Liver (tissue), 9 donors: ENCODE measurements around the gene CRISPLD2. TPM values are rescaled to one million over a fixed set of nuclear protein-coding genes. Genes with fewer than 3 reads are reported as not detected.

Source experiments
- DNase-seq: peaks from one replicate; pipeline ENCODE4 v3.0.0-alpha.2; 2017; ENCODE audit warnings: low spot score
- H3K27ac ChIP-seq, 2 donors: one replicate each; pipeline ENCODE4 v1.7.0; 2013; ENCODE audit warnings: inconsistent platforms in 2 of 2, low read length in 2 of 2, control low read depth in 1 of 2, low read depth in 1 of 2, mild to moderate bottlenecking in 1 of 2
- H3K27me3 ChIP-seq, 4 donors: one replicate each; pipeline versions ENCODE4 v1.6.1 to v1.7.0; 2013; ENCODE audit warnings: low read length in 3 of 4, inconsistent platforms in 1 of 4, mild to moderate bottlenecking in 1 of 4, moderate library complexity in 1 of 4; ENCODE audit not compliant: control insufficient read depth in 4 of 4, insufficient read depth in 4 of 4
- H3K36me3 ChIP-seq, 4 donors: one replicate each; pipeline versions ENCODE4 v1.6.1 to v1.7.0; 2013; ENCODE audit warnings: low read length in 3 of 4, mild to moderate bottlenecking in 3 of 4, low read depth in 1 of 4, moderate library complexity in 1 of 4; ENCODE audit not compliant: control insufficient read depth in 4 of 4, insufficient read depth in 3 of 4
- H3K4me1 ChIP-seq, 4 donors: one replicate each; pipeline versions ENCODE4 v1.6.1 to v1.7.0; 2013; ENCODE audit warnings: low read length in 3 of 4, mild to moderate bottlenecking in 3 of 4, moderate library complexity in 1 of 4; ENCODE audit not compliant: control insufficient read depth in 4 of 4, insufficient read depth in 4 of 4
- H3K4me3 ChIP-seq, 3 donors: one replicate each; pipeline versions ENCODE4 v1.6.1 to v1.7.0; 2013; ENCODE audit warnings: low read length in 3 of 3, control low read depth in 1 of 3, low read depth in 1 of 3, mild to moderate bottlenecking in 1 of 3
- H3K9ac ChIP-seq, 2 donors: one replicate each; pipeline ENCODE4 v1.7.0; 2013; ENCODE audit warnings: low read length in 2 of 2, mild to moderate bottlenecking in 2 of 2, moderate library complexity in 2 of 2, control low read depth in 1 of 2, low read depth in 1 of 2
- H3K9me3 ChIP-seq, 4 donors: one replicate each; pipeline versions ENCODE4 v1.6.1 to v1.7.0; 2013; ENCODE audit warnings: low read length in 3 of 4; ENCODE audit not compliant: control insufficient read depth in 4 of 4
- EGR1 ChIP-seq, 2 donors: IDR thresholded peaks; 2 replicates each; pipeline ENCODE4 v1.6.1; 2016 to 2018; ENCODE audit warnings: antibody characterized with exemption in 2 of 2, low read depth in 2 of 2
- GABPA ChIP-seq, 2 donors: IDR thresholded peaks in 1 of 2; conservative IDR thresholded peaks in 1 of 2; 2 replicates each; pipeline ENCODE4 v1.6.1; 2016; ENCODE audit warnings: antibody characterized with exemption in 2 of 2, mild to moderate bottlenecking in 1 of 2, moderate library complexity in 1 of 2
- HNF4A ChIP-seq, 2 donors: conservative IDR thresholded peaks; 2 replicates each; pipeline ENCODE4 v1.6.1; 2016; ENCODE audit warnings: antibody characterized with exemption in 2 of 2, mild to moderate bottlenecking in 2 of 2
- HNF4G ChIP-seq: IDR thresholded peaks from 2 replicates; pipeline ENCODE4 v1.6.1; 2016; ENCODE audit warnings: antibody characterized with exemption
- JUND ChIP-seq, 2 donors: IDR thresholded peaks; 2 replicates each; pipeline ENCODE4 v1.6.1; 2016; ENCODE audit warnings: antibody characterized with exemption in 2 of 2
- NR2F2 ChIP-seq: IDR thresholded peaks from 2 replicates; pipeline ENCODE4 v1.6.1; 2016; ENCODE audit warnings: antibody characterized with exemption
- RAD21 ChIP-seq, 2 donors: IDR thresholded peaks; 2 replicates each; pipeline ENCODE4 v1.6.1; 2016; ENCODE audit warnings: antibody characterized with exemption in 2 of 2, mild to moderate bottlenecking in 2 of 2
- RXRA ChIP-seq, 2 donors: IDR thresholded peaks; 2 replicates each; pipeline ENCODE4 v1.6.1; 2017 to 2018; ENCODE audit warnings: antibody characterized with exemption in 2 of 2, mild to moderate bottlenecking in 1 of 2
- SP1 ChIP-seq: IDR thresholded peaks from 2 replicates; pipeline ENCODE4 v1.6.1; 2018; ENCODE audit warnings: antibody characterized with exemption, mild to moderate bottlenecking
- TAF1 ChIP-seq: conservative IDR thresholded peaks from 2 replicates; pipeline ENCODE4 v1.6.1; 2016; ENCODE audit warnings: antibody characterized with exemption, mild to moderate bottlenecking
- YY1 ChIP-seq: IDR thresholded peaks from 2 replicates; pipeline ENCODE4 v1.6.1; 2016; ENCODE audit warnings: antibody characterized with exemption, mild to moderate bottlenecking
- WGBS: extraction: QIAGEN DNeasy Blood & Tissue Kit; methylation state at CpG from one replicate; pipeline ENCODE4 v1.1.7; 2013; 5-methylcytosine and 5-hydroxymethylcytosine counted together
- polyA plus RNA-seq, 2 donors: library from polyadenylated mRNA; stranded (reverse) in 1 of 2; unstranded in 1 of 2; fragments of 200-250 nt in 1 of 2; fragments of >200 nt in 1 of 2; fragmentation: Nextera tagmentation in 1 of 2; extraction: Ambion mirVana in 1 of 2; gene quantifications; one replicate each; pipeline versions ENCODE4 v1.2.1 to v1.2.3, GENCODE V29; 2013 to 2015
- total RNA-seq, 2 donors: library from RNA; depleted of rRNA; stranded (reverse); fragments of >200 nt; gene quantifications; one replicate each; pipeline ENCODE4 v1.2.3, GENCODE V29; 2014
- TF ChIP-seq, protein P1 (sequence below): IDR thresholded peaks from 2 replicates; pipeline ENCODE4 v1.6.1; 2016; ENCODE audit warnings: antibody characterized with exemption
- TF ChIP-seq, protein P2 (sequence below): IDR thresholded peaks from 2 replicates; pipeline ENCODE4 v1.6.1; 2016; ENCODE audit warnings: antibody characterized with exemption, mild to moderate bottlenecking
- TF ChIP-seq, protein P3 (sequence below): IDR thresholded peaks from 2 replicates; pipeline ENCODE4 v1.6.1; 2016; ENCODE audit warnings: antibody characterized with exemption
- donor health status: healthy.
- donor health status: healthy.
- donor health status: healthy.
- donor health status: healthy.
- donor health status: healthy.

Gene CRISPLD2
- total and polyA plus RNA-seq, 4 donors, result 2.6 to 14.8 (median 4.1) TPM

DNA sequence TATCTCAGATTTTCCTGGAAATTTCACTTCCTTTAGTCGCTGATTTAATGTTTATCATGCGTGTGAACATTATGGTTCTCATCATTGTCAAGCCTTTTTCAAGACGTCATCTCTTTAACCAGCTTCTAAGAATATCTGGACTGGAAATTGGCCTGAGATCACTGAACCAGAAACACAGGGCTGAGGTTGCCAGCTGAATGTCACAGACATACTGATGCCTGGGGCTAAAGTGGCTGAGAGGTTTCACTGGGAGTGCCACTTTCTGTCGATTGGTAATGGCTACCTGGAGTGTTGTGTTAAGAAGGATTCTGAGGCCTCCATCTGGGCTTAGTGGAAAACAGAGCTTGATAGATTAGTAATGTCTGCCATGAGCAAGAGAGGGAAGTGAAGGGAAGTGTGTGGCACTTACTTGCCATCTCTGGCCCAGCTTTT is 54.2 kb downstream of the CRISPLD2 start (continued):
- no peak for TF ChIP-seq HNF4G
- no peak for TF ChIP-seq YY1
- TF ChIP-seq NR2F2, result no peak
- no peak for TF ChIP-seq JUND (IDR thresholded peaks at IDR 0.05)
- no peak for TF ChIP-seq GABPA (IDR thresholded peaks at IDR 0.05 in 1 of 2, conservative IDR thresholded peaks at IDR 0.05 in 1 of 2)
- no peak for TF ChIP-seq RAD21 (IDR thresholded peaks at IDR 0.05)
- TF ChIP-seq TAF1, result no peak

DNA sequence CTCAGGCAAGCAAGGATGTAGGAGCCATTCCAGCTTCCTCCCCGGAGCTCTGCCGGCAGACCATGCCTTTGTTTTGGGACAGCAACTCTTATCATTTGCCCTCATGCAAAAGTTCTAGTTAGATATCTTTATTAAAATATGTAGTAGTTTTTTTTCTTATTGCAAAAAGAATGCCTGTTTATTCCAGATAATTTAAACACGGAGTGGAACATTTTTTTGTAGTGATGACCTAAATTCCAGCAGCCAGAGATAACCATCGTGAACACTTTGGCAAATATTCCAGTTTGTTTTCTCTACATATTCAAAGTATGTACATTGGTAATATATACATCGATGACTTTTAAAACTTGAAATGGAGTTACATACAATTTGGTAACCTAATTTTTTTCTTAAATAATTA is 54.8 kb downstream of the CRISPLD2 start:
- TF ChIP-seq EGR1 (IDR thresholded peaks at IDR 0.05; ENCODE audit: low read depth in 2 of 2), result no peak

DNA sequence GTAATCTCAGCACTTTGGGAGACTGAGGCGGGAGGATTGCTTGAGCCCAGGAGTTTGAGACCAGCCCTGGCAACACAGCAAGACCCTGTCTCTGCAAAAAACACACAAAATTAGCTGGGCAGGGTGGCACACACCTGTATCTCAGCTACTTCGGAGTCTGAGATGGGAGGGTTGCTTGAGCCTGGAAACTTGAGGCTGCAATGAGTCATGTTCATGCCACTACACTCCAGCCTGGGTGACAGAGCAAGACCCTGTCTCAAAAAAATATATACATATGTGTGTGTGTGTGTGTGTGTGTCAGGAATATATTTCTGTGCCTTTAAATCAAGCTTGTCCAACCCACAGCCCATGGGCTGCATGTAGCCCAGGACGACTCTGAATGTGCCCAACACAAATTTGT is 55.2 kb downstream of the CRISPLD2 start:
- H3K9me3 ChIP-seq, result no peaks in the 10 kb centered on the region
- 85% methylated on average over 3 of the region's 3 CpGs for WGBS
- H3K27ac ChIP-seq, result no peak overlapping the region
- no peaks in the 10 kb centered on the region for H3K4me1 ChIP-seq
- H3K4me3 ChIP-seq, result no peak overlapping the region
- TF ChIP-seq JUND (IDR thresholded peaks at IDR 0.05), result no peak
- no peak overlapping the region for H3K9ac ChIP-seq
- H3K27me3 ChIP-seq, result no peaks in the 10 kb centered on the region
- peaks cover 0 to 2% (median 0%) of the 10 kb centered on the region in 4 donors for H3K36me3 ChIP-seq
- no peak for DNase-seq

More for the DNA sequence above, 54.8 kb downstream of the CRISPLD2 start:
- H3K4me1 ChIP-seq, result no peaks in the 10 kb centered on the region
- H3K9me3 ChIP-seq, result no peaks in the 10 kb centered on the region
- H3K36me3 ChIP-seq, result peaks cover 0 to 2% (median 0%) of the 10 kb centered on the region in 4 donors
- no peak overlapping the region for H3K9ac ChIP-seq
- H3K4me3 ChIP-seq, result no peak overlapping the region
- 74% methylated on average over 5 of the region's 5 CpGs for WGBS
- no peak overlapping the region for H3K27ac ChIP-seq
- DNase-seq, result no peak
- H3K27me3 ChIP-seq, result no peaks in the 10 kb centered on the region

DNA sequence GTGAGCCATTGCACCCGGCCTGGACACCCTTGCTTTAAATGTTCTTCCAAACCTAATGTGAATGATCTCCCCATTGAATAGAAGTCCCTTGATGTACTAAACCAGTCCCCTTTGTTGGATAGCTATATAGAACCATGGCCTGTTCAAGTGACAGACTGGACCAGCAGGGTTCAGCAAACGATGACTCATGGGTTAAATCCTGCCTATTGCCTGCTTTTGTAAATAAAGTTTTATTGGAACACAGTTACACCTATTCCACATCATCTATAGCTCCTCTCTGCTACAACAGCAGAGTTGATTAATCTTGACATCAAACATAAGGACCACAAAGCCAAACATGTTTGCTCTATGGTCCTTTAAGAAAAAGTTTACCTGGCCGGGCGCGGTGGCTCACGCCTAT is 56.1 kb downstream of the CRISPLD2 start:
- no peak overlapping the region for H3K27ac ChIP-seq
- no peak overlapping the region for H3K9ac ChIP-seq
- H3K9me3 ChIP-seq, result no peaks in the 10 kb centered on the region
- DNase-seq, result no peak
- no peak overlapping the region for H3K4me3 ChIP-seq
- no peak for TF ChIP-seq RXRA (IDR thresholded peaks at IDR 0.05)
- TF ChIP-seq, protein P1, sequence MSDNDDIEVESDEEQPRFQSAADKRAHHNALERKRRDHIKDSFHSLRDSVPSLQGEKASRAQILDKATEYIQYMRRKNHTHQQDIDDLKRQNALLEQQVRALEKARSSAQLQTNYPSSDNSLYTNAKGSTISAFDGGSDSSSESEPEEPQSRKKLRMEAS, result no peak
- TF ChIP-seq SP1, result no peak
- no peaks in the 10 kb centered on the region for H3K4me1 ChIP-seq
- 90% methylated on average over 6 of the region's 6 CpGs for WGBS
- H3K36me3 ChIP-seq, result peaks cover 0 to 2% (median 0%) of the 10 kb centered on the region in 4 donors
- H3K27me3 ChIP-seq, result no peaks in the 10 kb centered on the region

DNA sequence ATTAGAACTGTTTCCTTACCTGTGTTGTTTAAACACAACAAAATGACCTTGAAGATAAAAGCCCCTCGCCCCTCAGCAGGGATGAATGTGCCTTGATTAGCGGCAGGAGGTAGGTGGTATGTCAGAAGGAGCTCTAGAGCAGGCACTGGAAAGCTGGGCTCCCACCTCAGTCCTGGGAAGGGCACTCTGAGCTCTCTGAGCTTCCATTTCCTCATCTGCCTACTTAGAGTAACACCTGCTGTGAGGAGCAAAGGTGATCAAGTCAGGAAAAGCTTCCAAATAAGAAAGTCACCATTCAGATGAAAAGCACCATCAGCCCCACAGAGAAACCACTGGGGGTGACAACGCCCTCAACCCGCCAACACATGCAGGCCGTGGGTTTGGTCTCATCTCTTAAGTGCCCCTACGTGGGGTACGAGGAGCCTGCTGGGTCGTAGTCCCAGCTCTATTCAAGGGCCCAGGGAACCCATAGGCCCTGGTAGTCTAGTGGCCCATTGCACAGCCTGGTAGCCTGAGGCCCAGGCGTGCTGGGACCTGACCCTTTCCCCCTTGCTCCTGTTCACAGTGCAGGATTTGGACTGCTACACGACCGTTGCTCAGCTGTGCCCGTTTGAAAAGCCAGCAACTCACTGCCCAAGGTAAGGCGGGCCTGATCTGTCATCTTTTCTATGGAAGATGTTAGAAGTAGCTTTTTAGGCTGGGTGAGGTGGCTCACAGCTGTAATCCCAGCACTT is 57.3 kb downstream of the CRISPLD2 start:
- 85% methylated on average over 13 of the region's 13 CpGs for WGBS
- Histone ChIP-seq H3K9me3 (no peaks in the 10 kb centered on the region), H3K36me3 (peaks cover 0 to 2% (median 0%) of the 10 kb centered on the region in 4 donors), H3K4me3 (no peak overlapping the region), H3K27ac (no peak overlapping the region), H3K9ac (no peak overlapping the region), H3K27me3 (no peaks in the 10 kb centered on the region), H3K4me1 (no peaks in the 10 kb centered on the region)
- no peak for DNase-seq
- TF ChIP-seq YY1 (no peak), EGR1 (IDR thresholded peaks at IDR 0.05; ENCODE audit: low read depth in 2 of 2) (no peak), TAF1 (no peak), NR2F2 (no peak), GABPA (IDR thresholded peaks at IDR 0.05 in 1 of 2, conservative IDR thresholded peaks at IDR 0.05 in 1 of 2) (no peak), JUND (IDR thresholded peaks at IDR 0.05) (no peak), RAD21 (IDR thresholded peaks at IDR 0.05) (no peak), SP1 (no peak), HNF4A (conservative IDR thresholded peaks at IDR 0.05) (no peak)
- TF ChIP-seq, protein P1, result no peak
- TF ChIP-seq, protein P2, sequence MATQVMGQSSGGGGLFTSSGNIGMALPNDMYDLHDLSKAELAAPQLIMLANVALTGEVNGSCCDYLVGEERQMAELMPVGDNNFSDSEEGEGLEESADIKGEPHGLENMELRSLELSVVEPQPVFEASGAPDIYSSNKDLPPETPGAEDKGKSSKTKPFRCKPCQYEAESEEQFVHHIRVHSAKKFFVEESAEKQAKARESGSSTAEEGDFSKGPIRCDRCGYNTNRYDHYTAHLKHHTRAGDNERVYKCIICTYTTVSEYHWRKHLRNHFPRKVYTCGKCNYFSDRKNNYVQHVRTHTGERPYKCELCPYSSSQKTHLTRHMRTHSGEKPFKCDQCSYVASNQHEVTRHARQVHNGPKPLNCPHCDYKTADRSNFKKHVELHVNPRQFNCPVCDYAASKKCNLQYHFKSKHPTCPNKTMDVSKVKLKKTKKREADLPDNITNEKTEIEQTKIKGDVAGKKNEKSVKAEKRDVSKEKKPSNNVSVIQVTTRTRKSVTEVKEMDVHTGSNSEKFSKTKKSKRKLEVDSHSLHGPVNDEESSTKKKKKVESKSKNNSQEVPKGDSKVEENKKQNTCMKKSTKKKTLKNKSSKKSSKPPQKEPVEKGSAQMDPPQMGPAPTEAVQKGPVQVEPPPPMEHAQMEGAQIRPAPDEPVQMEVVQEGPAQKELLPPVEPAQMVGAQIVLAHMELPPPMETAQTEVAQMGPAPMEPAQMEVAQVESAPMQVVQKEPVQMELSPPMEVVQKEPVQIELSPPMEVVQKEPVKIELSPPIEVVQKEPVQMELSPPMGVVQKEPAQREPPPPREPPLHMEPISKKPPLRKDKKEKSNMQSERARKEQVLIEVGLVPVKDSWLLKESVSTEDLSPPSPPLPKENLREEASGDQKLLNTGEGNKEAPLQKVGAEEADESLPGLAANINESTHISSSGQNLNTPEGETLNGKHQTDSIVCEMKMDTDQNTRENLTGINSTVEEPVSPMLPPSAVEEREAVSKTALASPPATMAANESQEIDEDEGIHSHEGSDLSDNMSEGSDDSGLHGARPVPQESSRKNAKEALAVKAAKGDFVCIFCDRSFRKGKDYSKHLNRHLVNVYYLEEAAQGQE, result no peak
- TF ChIP-seq, protein P3, sequence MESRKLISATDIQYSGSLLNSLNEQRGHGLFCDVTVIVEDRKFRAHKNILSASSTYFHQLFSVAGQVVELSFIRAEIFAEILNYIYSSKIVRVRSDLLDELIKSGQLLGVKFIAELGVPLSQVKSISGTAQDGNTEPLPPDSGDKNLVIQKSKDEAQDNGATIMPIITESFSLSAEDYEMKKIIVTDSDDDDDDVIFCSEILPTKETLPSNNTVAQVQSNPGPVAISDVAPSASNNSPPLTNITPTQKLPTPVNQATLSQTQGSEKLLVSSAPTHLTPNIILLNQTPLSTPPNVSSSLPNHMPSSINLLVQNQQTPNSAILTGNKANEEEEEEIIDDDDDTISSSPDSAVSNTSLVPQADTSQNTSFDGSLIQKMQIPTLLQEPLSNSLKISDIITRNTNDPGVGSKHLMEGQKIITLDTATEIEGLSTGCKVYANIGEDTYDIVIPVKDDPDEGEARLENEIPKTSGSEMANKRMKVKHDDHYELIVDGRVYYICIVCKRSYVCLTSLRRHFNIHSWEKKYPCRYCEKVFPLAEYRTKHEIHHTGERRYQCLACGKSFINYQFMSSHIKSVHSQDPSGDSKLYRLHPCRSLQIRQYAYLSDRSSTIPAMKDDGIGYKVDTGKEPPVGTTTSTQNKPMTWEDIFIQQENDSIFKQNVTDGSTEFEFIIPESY, result no peak
